Measurements from ENCODE around the gene SRGAP3. TPM values are rescaled to one million over a fixed set of nuclear protein-coding genes. Genes with fewer than 3 reads are reported as not detected.

Gene SRGAP3
- total RNA-seq, 1 experiment from 2014 or later = 17.9 TPM

- TF ChIP-seq, protein P1, sequence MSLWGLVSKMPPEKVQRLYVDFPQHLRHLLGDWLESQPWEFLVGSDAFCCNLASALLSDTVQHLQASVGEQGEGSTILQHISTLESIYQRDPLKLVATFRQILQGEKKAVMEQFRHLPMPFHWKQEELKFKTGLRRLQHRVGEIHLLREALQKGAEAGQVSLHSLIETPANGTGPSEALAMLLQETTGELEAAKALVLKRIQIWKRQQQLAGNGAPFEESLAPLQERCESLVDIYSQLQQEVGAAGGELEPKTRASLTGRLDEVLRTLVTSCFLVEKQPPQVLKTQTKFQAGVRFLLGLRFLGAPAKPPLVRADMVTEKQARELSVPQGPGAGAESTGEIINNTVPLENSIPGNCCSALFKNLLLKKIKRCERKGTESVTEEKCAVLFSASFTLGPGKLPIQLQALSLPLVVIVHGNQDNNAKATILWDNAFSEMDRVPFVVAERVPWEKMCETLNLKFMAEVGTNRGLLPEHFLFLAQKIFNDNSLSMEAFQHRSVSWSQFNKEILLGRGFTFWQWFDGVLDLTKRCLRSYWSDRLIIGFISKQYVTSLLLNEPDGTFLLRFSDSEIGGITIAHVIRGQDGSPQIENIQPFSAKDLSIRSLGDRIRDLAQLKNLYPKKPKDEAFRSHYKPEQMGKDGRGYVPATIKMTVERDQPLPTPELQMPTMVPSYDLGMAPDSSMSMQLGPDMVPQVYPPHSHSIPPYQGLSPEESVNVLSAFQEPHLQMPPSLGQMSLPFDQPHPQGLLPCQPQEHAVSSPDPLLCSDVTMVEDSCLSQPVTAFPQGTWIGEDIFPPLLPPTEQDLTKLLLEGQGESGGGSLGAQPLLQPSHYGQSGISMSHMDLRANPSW (CRISPR knock-in tag; conservative IDR thresholded peaks at IDR 0.05; ENCODE audit: low read depth) = no peak
- TF ChIP-seq NR2C2 (CRISPR knock-in tag; IDR thresholded peaks at IDR 0.05) (no peak), FOXP4 (CRISPR knock-in tag; IDR thresholded peaks at IDR 0.05) (no peak)
Measured at GRCh38 chr3:9035473-9035872, 214.0 kb downstream of the SRGAP3 start (continued).

DNA sequence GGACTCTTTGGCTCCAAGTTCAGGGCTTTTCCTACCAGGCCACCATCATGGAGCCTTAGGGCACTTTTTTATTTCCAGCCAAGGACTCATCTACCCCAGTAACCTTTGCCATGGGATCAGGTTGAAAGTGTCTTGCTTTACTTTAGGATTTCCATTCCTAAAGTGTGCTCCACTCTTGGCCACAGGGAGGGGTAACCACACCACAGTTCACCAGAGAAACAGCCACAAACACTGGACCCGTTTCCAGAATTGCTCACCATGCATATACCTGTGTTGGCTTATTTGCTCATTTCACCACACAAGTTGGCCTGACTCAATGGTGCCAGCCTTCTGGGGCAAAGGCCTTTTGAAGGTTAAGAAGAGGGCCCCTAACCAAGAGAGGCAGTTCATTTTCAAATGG, 215.6 kb downstream of the SRGAP3 start:
- CTCF ChIA-PET = interaction anchor here (1.3 kb wide), 1 partner anchor 46 kb away, joined by 4 read pairs; no protein-coding TSS in a partner anchor
- DNase-seq (ENCODE audit: low spot score) (no peak), ATAC-seq (no peak)
- Mint-ChIP-seq H3K9me3 (no peaks in the 10 kb centered on the region), H3K27me3 (ENCODE audit: low read depth) (peaks cover 10% of the 10 kb centered on the region), H3K4me1 (peaks cover 12% of the 10 kb centered on the region), H3K27ac (no peak overlapping the region), H3K36me3 (no peaks in the 10 kb centered on the region), H3K4me3 (no peak overlapping the region)
- POLR2A ChIA-PET = no interaction called here
- no peak for TF ChIP-seq NFE2L1 (CRISPR knock-in tag; IDR thresholded peaks at IDR 0.05)
- no peak for TF ChIP-seq CREM (CRISPR knock-in tag; IDR thresholded peaks at IDR 0.05)
- no peak for TF ChIP-seq E2F4 (CRISPR knock-in tag; IDR thresholded peaks at IDR 0.05; ENCODE audit: borderline replicate concordance, low read depth)
- no peak for TF ChIP-seq E2F1 (CRISPR knock-in tag; IDR thresholded peaks at IDR 0.05)
- no peak for TF ChIP-seq SOX15 (CRISPR knock-in tag; IDR thresholded peaks at IDR 0.05)
- TF ChIP-seq NFYB (CRISPR knock-in tag; conservative IDR thresholded peaks at IDR 0.05; ENCODE audit: low read depth) = no peak
- no peak for TF ChIP-seq PRRX2 (CRISPR knock-in tag; IDR thresholded peaks at IDR 0.05)

DNA sequence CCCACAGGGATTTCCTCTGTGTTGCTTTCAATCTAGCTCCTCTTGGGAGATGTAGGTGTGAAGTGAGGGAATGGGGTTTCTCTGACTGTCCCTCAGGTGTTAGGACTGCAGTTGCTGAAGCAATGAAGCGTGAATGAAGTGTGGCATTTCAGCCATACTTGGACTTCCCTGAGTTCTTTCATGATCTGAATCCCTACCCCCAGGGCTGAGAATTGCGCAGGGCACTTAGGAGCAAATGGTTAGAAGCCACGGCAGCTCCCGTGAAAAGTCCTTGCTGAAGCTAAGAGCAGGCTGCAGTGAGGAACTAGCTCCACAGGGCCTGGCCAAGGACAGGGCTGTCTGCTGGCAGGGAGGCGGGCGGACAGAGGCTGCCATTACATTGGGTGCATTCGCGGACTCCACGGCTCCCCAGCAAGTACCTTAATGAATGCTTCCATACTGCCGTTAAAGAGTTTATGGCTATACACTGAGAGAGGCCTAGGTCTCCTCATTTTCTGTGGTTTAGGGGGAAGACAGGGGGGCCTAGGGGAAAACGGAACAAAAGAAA, 217.1 kb downstream of the SRGAP3 start:
- POLR2A ChIA-PET = interaction anchor here (0.7 kb wide), 1 partner anchor 32 kb away, joined by 3 read pairs; no protein-coding TSS in a partner anchor
- no peaks in the 10 kb centered on the region for H3K9me3 Mint-ChIP-seq
- ATAC-seq = no peak
- peaks cover 10% of the 10 kb centered on the region for H3K27me3 Mint-ChIP-seq (ENCODE audit: low read depth)
- no peak for DNase-seq (ENCODE audit: low spot score)
- H3K36me3 Mint-ChIP-seq = no peaks in the 10 kb centered on the region
- H3K27ac Mint-ChIP-seq = no peak overlapping the region
- H3K4me1 Mint-ChIP-seq = peaks cover 12% of the 10 kb centered on the region
- CTCF ChIA-PET = no interaction called here
- no peak overlapping the region for H3K4me3 Mint-ChIP-seq
- TF ChIP-seq MXD4 (CRISPR knock-in tag; IDR thresholded peaks at IDR 0.05; ENCODE audit: borderline replicate concordance) (no peak), GRHL2 (CRISPR knock-in tag; IDR thresholded peaks at IDR 0.05; ENCODE audit: insufficient replicate concordance, severe bottlenecking) (no peak), PREB (CRISPR knock-in tag; IDR thresholded peaks at IDR 0.05; ENCODE audit: borderline replicate concordance) (no peak), CREM (CRISPR knock-in tag; IDR thresholded peaks at IDR 0.05) (no peak), JUN (CRISPR knock-in tag; IDR thresholded peaks at IDR 0.05) (no peak), ZNF281 (CRISPR knock-in tag; IDR thresholded peaks at IDR 0.05) (no peak), RELA (CRISPR knock-in tag; IDR thresholded peaks at IDR 0.05; ENCODE audit: borderline replicate concordance) (no peak), NR1H2 (CRISPR knock-in tag; IDR thresholded peaks at IDR 0.05) (no peak), TCF7 (CRISPR knock-in tag; IDR thresholded peaks at IDR 0.05; ENCODE audit: low read depth) (no peak)
- TF ChIP-seq, protein P2, sequence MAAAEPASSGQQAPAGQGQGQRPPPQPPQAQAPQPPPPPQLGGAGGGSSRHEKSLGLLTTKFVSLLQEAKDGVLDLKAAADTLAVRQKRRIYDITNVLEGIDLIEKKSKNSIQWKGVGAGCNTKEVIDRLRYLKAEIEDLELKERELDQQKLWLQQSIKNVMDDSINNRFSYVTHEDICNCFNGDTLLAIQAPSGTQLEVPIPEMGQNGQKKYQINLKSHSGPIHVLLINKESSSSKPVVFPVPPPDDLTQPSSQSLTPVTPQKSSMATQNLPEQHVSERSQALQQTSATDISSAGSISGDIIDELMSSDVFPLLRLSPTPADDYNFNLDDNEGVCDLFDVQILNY (CRISPR knock-in tag; IDR thresholded peaks at IDR 0.05) = no peak

All from WTC11 (cell line).